ENCODE measurements around the gene SPTB.

- TF ChIP-seq RBBP5 (conservative IDR thresholded peaks at IDR 0.05) (no peak), IKZF1 (conservative IDR thresholded peaks at IDR 0.05) (no peak), NBN (IDR thresholded peaks at IDR 0.05) (no peak), FOXK2 (IDR thresholded peaks at IDR 0.05) (no peak), REST (IDR thresholded peaks at IDR 0.05; ENCODE audit: low read depth, low read length) (no peak), CEBPB (IDR thresholded peaks at IDR 0.05; ENCODE audit: borderline replicate concordance in 1 of 2, low read depth in 2 of 2, low read length in 2 of 2) (no peak)
- TF ChIP-seq, protein P1, sequence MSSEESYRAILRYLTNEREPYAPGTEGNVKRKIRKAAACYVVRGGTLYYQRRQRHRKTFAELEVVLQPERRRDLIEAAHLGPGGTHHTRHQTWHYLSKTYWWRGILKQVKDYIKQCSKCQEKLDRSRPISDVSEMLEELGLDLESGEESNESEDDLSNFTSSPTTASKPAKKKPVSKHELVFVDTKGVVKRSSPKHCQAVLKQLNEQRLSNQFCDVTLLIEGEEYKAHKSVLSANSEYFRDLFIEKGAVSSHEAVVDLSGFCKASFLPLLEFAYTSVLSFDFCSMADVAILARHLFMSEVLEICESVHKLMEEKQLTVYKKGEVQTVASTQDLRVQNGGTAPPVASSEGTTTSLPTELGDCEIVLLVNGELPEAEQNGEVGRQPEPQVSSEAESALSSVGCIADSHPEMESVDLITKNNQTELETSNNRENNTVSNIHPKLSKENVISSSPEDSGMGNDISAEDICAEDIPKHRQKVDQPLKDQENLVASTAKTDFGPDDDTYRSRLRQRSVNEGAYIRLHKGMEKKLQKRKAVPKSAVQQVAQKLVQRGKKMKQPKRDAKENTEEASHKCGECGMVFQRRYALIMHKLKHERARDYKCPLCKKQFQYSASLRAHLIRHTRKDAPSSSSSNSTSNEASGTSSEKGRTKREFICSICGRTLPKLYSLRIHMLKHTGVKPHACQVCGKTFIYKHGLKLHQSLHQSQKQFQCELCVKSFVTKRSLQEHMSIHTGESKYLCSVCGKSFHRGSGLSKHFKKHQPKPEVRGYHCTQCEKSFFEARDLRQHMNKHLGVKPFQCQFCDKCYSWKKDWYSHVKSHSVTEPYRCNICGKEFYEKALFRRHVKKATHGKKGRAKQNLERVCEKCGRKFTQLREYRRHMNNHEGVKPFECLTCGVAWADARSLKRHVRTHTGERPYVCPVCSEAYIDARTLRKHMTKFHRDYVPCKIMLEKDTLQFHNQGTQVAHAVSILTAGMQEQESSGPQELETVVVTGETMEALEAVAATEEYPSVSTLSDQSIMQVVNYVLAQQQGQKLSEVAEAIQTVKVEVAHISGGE (CRISPR knock-in tag; IDR thresholded peaks at IDR 0.05), result no peak
- TF ChIP-seq, protein P2, sequence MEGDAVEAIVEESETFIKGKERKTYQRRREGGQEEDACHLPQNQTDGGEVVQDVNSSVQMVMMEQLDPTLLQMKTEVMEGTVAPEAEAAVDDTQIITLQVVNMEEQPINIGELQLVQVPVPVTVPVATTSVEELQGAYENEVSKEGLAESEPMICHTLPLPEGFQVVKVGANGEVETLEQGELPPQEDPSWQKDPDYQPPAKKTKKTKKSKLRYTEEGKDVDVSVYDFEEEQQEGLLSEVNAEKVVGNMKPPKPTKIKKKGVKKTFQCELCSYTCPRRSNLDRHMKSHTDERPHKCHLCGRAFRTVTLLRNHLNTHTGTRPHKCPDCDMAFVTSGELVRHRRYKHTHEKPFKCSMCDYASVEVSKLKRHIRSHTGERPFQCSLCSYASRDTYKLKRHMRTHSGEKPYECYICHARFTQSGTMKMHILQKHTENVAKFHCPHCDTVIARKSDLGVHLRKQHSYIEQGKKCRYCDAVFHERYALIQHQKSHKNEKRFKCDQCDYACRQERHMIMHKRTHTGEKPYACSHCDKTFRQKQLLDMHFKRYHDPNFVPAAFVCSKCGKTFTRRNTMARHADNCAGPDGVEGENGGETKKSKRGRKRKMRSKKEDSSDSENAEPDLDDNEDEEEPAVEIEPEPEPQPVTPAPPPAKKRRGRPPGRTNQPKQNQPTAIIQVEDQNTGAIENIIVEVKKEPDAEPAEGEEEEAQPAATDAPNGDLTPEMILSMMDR (IDR thresholded peaks at IDR 0.05 in 2 of 3, conservative IDR thresholded peaks at IDR 0.05 in 1 of 3; ENCODE audit: control insufficient read depth in 2 of 3, extremely low read depth in 1 of 3, insufficient read depth in 1 of 3, low read depth in 3 of 3, low read length in 3 of 3), result no peak
Observed at GRCh38 chr14:64770751-64771150, 109.0 kb downstream of the SPTB start.
